Brain microvascular endothelial cell (primary cell): ENCODE measurements around the gene GULP1.
"Not testable (repeated sequence)": the region's sequence is repeated elsewhere in the genome, so short reads cannot be mapped to it uniquely, and the experiment has no call there.

ENCODE experiments used
- DNase-seq: peaks from one replicate; pipeline ENCODE4 v3.0.0-alpha.2; 2020
- H3K27ac ChIP-seq: fragments of 250-450 bp; sonication (Bioruptor Pico); 2 replicates; pipeline ENCODE4 v1.5.1; 2020; ENCODE audit warnings: mild to moderate bottlenecking, moderate library complexity
- H3K27me3 ChIP-seq: fragments of 250-450 bp; sonication (Bioruptor Pico); replicated peaks from 2 replicates; pipeline ENCODE4 v1.5.1; 2020; ENCODE audit warnings: mild to moderate bottlenecking
- H3K36me3 ChIP-seq: fragments of 250-450 bp; sonication (Bioruptor Pico); replicated peaks from 2 replicates; pipeline ENCODE4 v1.5.1; 2020; ENCODE audit warnings: mild to moderate bottlenecking
- H3K4me3 ChIP-seq: 2 replicates; pipeline ENCODE4 v1.5.1; 2011; ENCODE audit warnings: low read depth, mild to moderate bottlenecking, control low read depth, low read length, moderate library complexity
- CTCF ChIP-seq: IDR thresholded peaks from 2 replicates; pipeline ENCODE4 v1.5.1; 2011; ENCODE audit warnings: low read depth, mild to moderate bottlenecking, moderate library complexity, low read length, control low read depth, inconsistent platforms; ENCODE audit errors: missing control alignments
- in situ Hi-C: cut with HindIII; loops from 2 replicates; pipeline ENCODE4 v1.10.0; 2017; ENCODE audit warnings: low sequenced_read_pairs, low pct_ligation_motif_present

GULP1 gene

GRCh38 chr2:188534875-188535274, 243.2 kb downstream of the GULP1 start:
- DNase-seq = no peak
- no peak for TF ChIP-seq CTCF
- in situ Hi-C loops = loop anchor here (25.0 kb wide), 1 partner anchor 452 kb away; no protein-coding TSS in a partner anchor
- Histone ChIP-seq H3K27me3 (no peaks in the 10 kb centered on the region), H3K4me3 (no peak overlapping the region), H3K27ac (no peak overlapping the region), H3K36me3 (no peaks in the 10 kb centered on the region)

- H3K27ac ChIP-seq = no peak overlapping the region
- TF ChIP-seq CTCF = no peak
Measured at GRCh38 chr2:188551671-188552070, 260.0 kb downstream of the GULP1 start.

GRCh38 chr2:188557081-188557480, 265.4 kb downstream of the GULP1 start:
- H3K27ac ChIP-seq = no peak overlapping the region
- in situ Hi-C loops = no loop called here
- H3K27me3 ChIP-seq = no peaks in the 10 kb centered on the region
- no peaks in the 10 kb centered on the region for H3K36me3 ChIP-seq
- no peak for DNase-seq
- no peak for TF ChIP-seq CTCF
- H3K4me3 ChIP-seq = no peak overlapping the region

More at GRCh38 chr2:188551671-188552070, 260.0 kb downstream of the GULP1 start:
- DNase-seq = no peak
- Histone ChIP-seq H3K4me3 (no peak overlapping the region), H3K36me3 (no peaks in the 10 kb centered on the region), H3K27me3 (no peaks in the 10 kb centered on the region)
- in situ Hi-C loops = no loop called here

- H3K27ac ChIP-seq, H3K36me3 ChIP-seq, in situ Hi-C loops, H3K4me3 ChIP-seq, H3K27me3 ChIP-seq, DNase-seq: not testable (repeated sequence)
Measured at GRCh38 chr2:188559455-188559854, 267.8 kb downstream of the GULP1 start.

- in situ Hi-C loops = no loop called here
- no peak overlapping the region for H3K4me3 ChIP-seq
- no peak overlapping the region for H3K27ac ChIP-seq
- no peaks in the 10 kb centered on the region for H3K36me3 ChIP-seq
- TF ChIP-seq CTCF = no peak
- H3K27me3 ChIP-seq = no peaks in the 10 kb centered on the region
- DNase-seq = no peak
Measured at GRCh38 chr2:188561473-188561979, 269.9 kb downstream of the GULP1 start.

- H3K27me3 ChIP-seq = no peaks in the 10 kb centered on the region
- no peak for TF ChIP-seq CTCF
- no peak overlapping the region for H3K27ac ChIP-seq
- in situ Hi-C loops = no loop called here
- no peaks in the 10 kb centered on the region for H3K36me3 ChIP-seq
- no peak for DNase-seq
- no peak overlapping the region for H3K4me3 ChIP-seq
Measured at GRCh38 chr2:188569431-188570165, 277.9 kb downstream of the GULP1 start.
